22Rv1 (cell line): ENCODE measurements around the gene IL20.

ENCODE experiments used
- CTCF ChIP-seq: fragments of 450-650 bp; IDR thresholded peaks from 2 replicates; pipeline ENCODE4 v1.5.1; 2017; ENCODE audit warnings: mild to moderate bottlenecking
- ZFX ChIP-seq: fragments of 450-650 bp; IDR thresholded peaks from 2 replicates; pipeline ENCODE4 v1.6.1; 2017; ENCODE audit warnings: antibody characterized with exemption, borderline replicate concordance

- TF ChIP-seq CTCF (no peak), ZFX (no peak)
These were observed 2.3 kb downstream of the IL20 start for GRCh38 chr1:206867716-206868115.
